HEK293 (cell line): Measurements from ENCODE around the gene CLPSL2.

ENCODE experiments used
- BCL11A ChIP-seq: fragments of 450-650 bp; formaldehyde crosslinking; IDR thresholded peaks from 2 replicates; pipeline ENCODE4 v1.5.1; 2016; ENCODE audit warnings: low read depth, missing biosample characterization, missing genetic modification characterization
- GFI1B ChIP-seq: fragments of 450-650 bp; formaldehyde crosslinking; IDR thresholded peaks from 2 replicates; pipeline ENCODE4 v1.5.1; 2016; ENCODE audit warnings: missing biosample characterization, missing genetic modification characterization
- GLI4 ChIP-seq: fragments of 450-650 bp; formaldehyde crosslinking; IDR thresholded peaks from 2 replicates; pipeline ENCODE4 v1.5.1; 2016; ENCODE audit warnings: missing biosample characterization, missing genetic modification characterization
- KLF10 ChIP-seq: fragments of 450-650 bp; IDR thresholded peaks from 2 replicates; pipeline ENCODE4 v1.5.1; 2018; ENCODE audit warnings: missing biosample characterization, mild to moderate bottlenecking, missing genetic modification characterization
- KLF9 ChIP-seq: fragments of 450-650 bp; formaldehyde crosslinking; IDR thresholded peaks from 2 replicates; pipeline ENCODE4 v1.5.1; 2016; ENCODE audit warnings: missing biosample characterization, missing genetic modification characterization, low read depth
- SALL2 ChIP-seq: fragments of 450-650 bp; formaldehyde crosslinking; IDR thresholded peaks from 2 replicates; pipeline ENCODE4 v1.5.0; 2017; ENCODE audit warnings: missing biosample characterization, mild to moderate bottlenecking, missing genetic modification characterization, borderline replicate concordance
- WT1 ChIP-seq: fragments of 450-650 bp; formaldehyde crosslinking; IDR thresholded peaks from 2 replicates; pipeline ENCODE4 v1.5.1; 2016; ENCODE audit warnings: missing biosample characterization, missing genetic modification characterization
- ZBTB20 ChIP-seq: fragments of 450-650 bp; formaldehyde crosslinking; IDR thresholded peaks from 2 replicates; pipeline ENCODE4 v1.5.1; 2016; ENCODE audit warnings: missing biosample characterization, missing genetic modification characterization
- ZBTB7A ChIP-seq: fragments of 450-650 bp; formaldehyde crosslinking; IDR thresholded peaks from 2 replicates; pipeline ENCODE4 v1.5.1; 2016; ENCODE audit warnings: low read depth, missing biosample characterization, missing genetic modification characterization
- ZFHX2 ChIP-seq: fragments of 450-650 bp; formaldehyde crosslinking; conservative IDR thresholded peaks from 2 replicates; pipeline ENCODE4 v1.5.1; 2016; ENCODE audit warnings: missing biosample characterization, missing genetic modification characterization
- ZFP37 ChIP-seq: fragments of 450-650 bp; formaldehyde crosslinking; IDR thresholded peaks from 2 replicates; pipeline ENCODE4 v1.5.1; 2016; ENCODE audit warnings: missing biosample characterization, missing genetic modification characterization
- ZNF10 ChIP-seq: fragments of 450-650 bp; formaldehyde crosslinking; IDR thresholded peaks from 2 replicates; pipeline ENCODE4 v1.5.1; 2017; ENCODE audit warnings: missing biosample characterization, missing genetic modification characterization
- ZNF133 ChIP-seq: fragments of 450-650 bp; formaldehyde crosslinking; IDR thresholded peaks from 2 replicates; pipeline ENCODE4 v1.5.1; 2016; ENCODE audit warnings: missing biosample characterization, missing genetic modification characterization
- ZNF140 ChIP-seq: fragments of 450-650 bp; formaldehyde crosslinking; IDR thresholded peaks from 2 replicates; pipeline ENCODE4 v1.5.1; 2016; ENCODE audit warnings: missing biosample characterization, missing genetic modification characterization
- ZNF146 ChIP-seq: fragments of 450-650 bp; formaldehyde crosslinking; IDR thresholded peaks from 2 replicates; pipeline ENCODE4 v1.5.1; 2016; ENCODE audit warnings: missing biosample characterization, missing genetic modification characterization
- ZNF155 ChIP-seq: fragments of 450-650 bp; formaldehyde crosslinking; IDR thresholded peaks from 2 replicates; pipeline ENCODE4 v1.5.1; 2016; ENCODE audit warnings: missing biosample characterization, missing genetic modification characterization
- ZNF174 ChIP-seq: fragments of 450-650 bp; formaldehyde crosslinking; IDR thresholded peaks from 2 replicates; pipeline ENCODE4 v1.5.0; 2017; ENCODE audit warnings: missing biosample characterization, mild to moderate bottlenecking, missing genetic modification characterization
- ZNF19 ChIP-seq: fragments of 450-650 bp; formaldehyde crosslinking; IDR thresholded peaks from 2 replicates; pipeline ENCODE4; 2016; ENCODE audit warnings: missing biosample characterization, missing genetic modification characterization, low read depth
- ZNF211 ChIP-seq: fragments of 450-650 bp; formaldehyde crosslinking; IDR thresholded peaks from 2 replicates; pipeline ENCODE4 v1.5.1; 2016; ENCODE audit warnings: low read depth, missing biosample characterization, missing genetic modification characterization
- ZNF214 ChIP-seq: fragments of 450-650 bp; formaldehyde crosslinking; IDR thresholded peaks from 2 replicates; pipeline ENCODE4 v1.5.1; 2017; ENCODE audit warnings: missing biosample characterization, mild to moderate bottlenecking, missing genetic modification characterization, borderline replicate concordance
- ZNF223 ChIP-seq: fragments of 450-650 bp; formaldehyde crosslinking; IDR thresholded peaks from 2 replicates; pipeline ENCODE4 v1.5.1; 2016; ENCODE audit warnings: missing biosample characterization, missing genetic modification characterization
- ZNF24 ChIP-seq: fragments of 450-650 bp; formaldehyde crosslinking; IDR thresholded peaks from 2 replicates; pipeline ENCODE4 v1.5.1; 2016; ENCODE audit warnings: missing biosample characterization, missing genetic modification characterization
- ZNF274 ChIP-seq, 2 experiments: fragments of 200-500 bp in 1 of 2; fragments of 450-650 bp in 1 of 2; sonication (Bioruptor generic) in 1 of 2; formaldehyde crosslinking in 1 of 2; IDR thresholded peaks; 2 replicates each; pipeline versions ENCODE4 v1.5.1 to v1.6.1; 2014 to 2016; ENCODE audit warnings: borderline replicate concordance in 1 of 2, inconsistent platforms in 1 of 2, low read length in 1 of 2, missing biosample characterization in 1 of 2, missing genetic modification characterization in 1 of 2
- ZNF292 ChIP-seq: fragments of 450-650 bp; formaldehyde crosslinking; IDR thresholded peaks from 2 replicates; pipeline ENCODE4 v1.5.1; 2016; ENCODE audit warnings: low read depth, missing biosample characterization, missing genetic modification characterization, borderline replicate concordance
- ZNF354C ChIP-seq: fragments of 450-650 bp; formaldehyde crosslinking; IDR thresholded peaks from 2 replicates; pipeline ENCODE4 v1.5.1; 2016; ENCODE audit warnings: missing biosample characterization, missing genetic modification characterization, low read depth, borderline replicate concordance
- ZNF426 ChIP-seq: fragments of 450-650 bp; formaldehyde crosslinking; IDR thresholded peaks from 2 replicates; pipeline ENCODE4 v1.5.1; 2017; ENCODE audit warnings: missing biosample characterization, missing genetic modification characterization, mild to moderate bottlenecking, inconsistent platforms, moderate library complexity
- ZNF48 ChIP-seq: fragments of 450-650 bp; formaldehyde crosslinking; IDR thresholded peaks from 2 replicates; pipeline ENCODE4 v1.5.1; 2016; ENCODE audit warnings: missing biosample characterization, missing genetic modification characterization
- ZNF548 ChIP-seq: fragments of 450-650 bp; formaldehyde crosslinking; IDR thresholded peaks from 2 replicates; pipeline ENCODE4 v1.5.1; 2016; ENCODE audit warnings: missing biosample characterization, missing genetic modification characterization
- ZNF555 ChIP-seq: fragments of 450-650 bp; formaldehyde crosslinking; conservative IDR thresholded peaks from 2 replicates; pipeline ENCODE4 v1.5.1; 2017; ENCODE audit warnings: missing biosample characterization, mild to moderate bottlenecking, missing genetic modification characterization, inconsistent platforms
- ZNF560 ChIP-seq: fragments of 450-650 bp; formaldehyde crosslinking; IDR thresholded peaks from 2 replicates; pipeline ENCODE4 v1.5.1; 2017; ENCODE audit warnings: missing biosample characterization, missing genetic modification characterization, borderline replicate concordance
- ZNF610 ChIP-seq: fragments of 450-650 bp; formaldehyde crosslinking; IDR thresholded peaks from 2 replicates; pipeline ENCODE4 v1.5.1; 2016; ENCODE audit warnings: missing biosample characterization, missing genetic modification characterization, borderline replicate concordance
- ZNF621 ChIP-seq: fragments of 450-650 bp; formaldehyde crosslinking; IDR thresholded peaks from 2 replicates; pipeline ENCODE4 v1.5.1; 2017; ENCODE audit warnings: missing biosample characterization, missing genetic modification characterization
- ZNF629 ChIP-seq: fragments of 450-650 bp; formaldehyde crosslinking; IDR thresholded peaks from 2 replicates; pipeline ENCODE4 v1.5.1; 2017; ENCODE audit warnings: missing biosample characterization, missing genetic modification characterization
- ZNF658 ChIP-seq: fragments of 450-650 bp; formaldehyde crosslinking; IDR thresholded peaks from 2 replicates; pipeline ENCODE4; 2016; ENCODE audit warnings: missing biosample characterization, missing genetic modification characterization
- ZNF660 ChIP-seq: fragments of 450-650 bp; IDR thresholded peaks from 2 replicates; pipeline ENCODE4 v1.5.1; 2018; ENCODE audit warnings: missing biosample characterization, mild to moderate bottlenecking, missing genetic modification characterization
- ZNF707 ChIP-seq: fragments of 450-650 bp; formaldehyde crosslinking; IDR thresholded peaks from 2 replicates; pipeline ENCODE4 v1.5.1; 2016; ENCODE audit warnings: missing biosample characterization, missing genetic modification characterization
- ZNF791 ChIP-seq: fragments of 450-650 bp; formaldehyde crosslinking; IDR thresholded peaks from 2 replicates; pipeline ENCODE4 v1.5.1; 2016; ENCODE audit warnings: missing biosample characterization, missing genetic modification characterization
- ZNF792 ChIP-seq: fragments of 450-650 bp; formaldehyde crosslinking; IDR thresholded peaks from 2 replicates; pipeline ENCODE4 v1.5.1; 2016; ENCODE audit warnings: missing biosample characterization, missing genetic modification characterization
- TF ChIP-seq, protein P1 (sequence below): fragments of 450-650 bp; formaldehyde crosslinking; IDR thresholded peaks from 2 replicates; pipeline ENCODE4 v1.5.0; 2017; ENCODE audit warnings: missing biosample characterization, missing genetic modification characterization, borderline replicate concordance
- TF ChIP-seq, protein P2 (sequence below): fragments of 450-650 bp; formaldehyde crosslinking; optimal IDR thresholded peaks from 2 replicates; pipeline ENCODE3; 2016; ENCODE audit warnings: missing biosample characterization, mild to moderate bottlenecking, missing genetic modification characterization

The CLPSL2 gene

DNA sequence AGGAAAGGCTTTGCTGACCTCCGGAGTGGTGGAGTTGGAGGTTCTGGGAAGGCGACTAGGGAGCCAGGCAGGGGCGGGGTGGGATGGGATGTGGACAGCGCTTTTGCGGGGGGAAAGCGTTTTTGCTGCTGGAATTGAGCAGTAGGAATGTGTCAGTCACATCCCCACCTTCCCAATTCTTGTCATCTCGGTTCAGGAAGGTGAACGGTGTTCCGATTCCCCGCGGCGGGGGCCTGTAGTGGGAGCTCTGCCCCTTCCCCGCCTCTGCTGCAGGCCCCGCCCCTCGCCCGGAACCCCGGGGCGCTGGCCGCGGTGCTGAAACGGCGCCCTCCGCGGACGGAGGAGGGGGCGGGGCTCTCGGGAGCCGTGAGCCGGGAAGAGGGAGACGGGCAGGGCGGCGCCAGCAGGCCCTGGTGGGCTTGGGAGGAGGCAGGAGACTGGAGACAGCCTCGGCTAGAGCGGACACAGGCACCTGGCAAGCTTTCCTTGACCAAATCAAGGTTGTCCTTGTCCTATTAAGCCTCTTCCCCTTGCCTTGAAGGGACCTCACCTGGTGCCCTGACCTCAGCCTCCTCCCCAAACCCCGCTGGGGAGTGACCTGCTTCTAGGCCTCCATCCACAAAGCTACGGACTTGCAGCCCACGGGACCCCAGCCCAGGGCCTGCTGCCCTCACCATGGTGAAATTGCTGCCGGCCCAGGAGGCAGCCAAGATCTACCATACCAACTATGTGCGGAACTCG is 28.8 kb downstream of the CLPSL2 start, which contains the start of gene LHFPL5 (continued):
- TF ChIP-seq ZBTB20 (tag by site-specific recombination) (no peak), ZNF223 (tag by site-specific recombination) (no peak), ZFP37 (tag by site-specific recombination) (no peak), ZNF133 (tag by site-specific recombination) (no peak), ZNF548 (no peak), ZNF155 (tag by site-specific recombination) (no peak), ZNF10 (tag by site-specific recombination) (no peak), ZNF211 (tag by site-specific recombination) (no peak), ZNF560 (tag by site-specific recombination) (no peak), ZNF146 (tag by site-specific recombination) (no peak), ZNF621 (no peak), ZNF791 (tag by site-specific recombination) (no peak), ZNF354C (no peak), ZFHX2 (tag by site-specific recombination) (peak; percentile 64), ZNF660 (no peak), ZNF214 (tag by site-specific recombination) (no peak), ZNF174 (no peak), ZNF48 (tag by site-specific recombination) (no peak), ZNF792 (tag by site-specific recombination) (no peak), ZNF274 (IDR thresholded peaks at IDR 0.05; ENCODE audit: low read length) (no peak), ZNF274 (tag by site-specific recombination; IDR thresholded peaks at IDR 0.05; ENCODE audit: borderline replicate concordance) (no peak), ZNF140 (tag by site-specific recombination) (no peak), SALL2 (tag by site-specific recombination) (no peak), GLI4 (tag by site-specific recombination) (no peak), ZNF292 (tag by site-specific recombination) (no peak), KLF10 (tag by site-specific recombination) (peak; percentile 58), ZNF629 (tag by site-specific recombination) (no peak), ZNF555 (tag by site-specific recombination) (no peak), ZNF707 (tag by site-specific recombination) (no peak), ZBTB7A (tag by site-specific recombination) (no peak), ZNF610 (tag by site-specific recombination) (no peak), ZNF24 (tag by site-specific recombination) (no peak), KLF9 (tag by site-specific recombination) (peak; percentile 94), ZNF426 (tag by site-specific recombination) (no peak), ZNF19 (tag by site-specific recombination) (no peak), WT1 (tag by site-specific recombination) (no peak), GFI1B (tag by site-specific recombination) (no peak), BCL11A (tag by site-specific recombination) (no peak), ZNF658 (tag by site-specific recombination) (no peak)
- TF ChIP-seq, protein P1, sequence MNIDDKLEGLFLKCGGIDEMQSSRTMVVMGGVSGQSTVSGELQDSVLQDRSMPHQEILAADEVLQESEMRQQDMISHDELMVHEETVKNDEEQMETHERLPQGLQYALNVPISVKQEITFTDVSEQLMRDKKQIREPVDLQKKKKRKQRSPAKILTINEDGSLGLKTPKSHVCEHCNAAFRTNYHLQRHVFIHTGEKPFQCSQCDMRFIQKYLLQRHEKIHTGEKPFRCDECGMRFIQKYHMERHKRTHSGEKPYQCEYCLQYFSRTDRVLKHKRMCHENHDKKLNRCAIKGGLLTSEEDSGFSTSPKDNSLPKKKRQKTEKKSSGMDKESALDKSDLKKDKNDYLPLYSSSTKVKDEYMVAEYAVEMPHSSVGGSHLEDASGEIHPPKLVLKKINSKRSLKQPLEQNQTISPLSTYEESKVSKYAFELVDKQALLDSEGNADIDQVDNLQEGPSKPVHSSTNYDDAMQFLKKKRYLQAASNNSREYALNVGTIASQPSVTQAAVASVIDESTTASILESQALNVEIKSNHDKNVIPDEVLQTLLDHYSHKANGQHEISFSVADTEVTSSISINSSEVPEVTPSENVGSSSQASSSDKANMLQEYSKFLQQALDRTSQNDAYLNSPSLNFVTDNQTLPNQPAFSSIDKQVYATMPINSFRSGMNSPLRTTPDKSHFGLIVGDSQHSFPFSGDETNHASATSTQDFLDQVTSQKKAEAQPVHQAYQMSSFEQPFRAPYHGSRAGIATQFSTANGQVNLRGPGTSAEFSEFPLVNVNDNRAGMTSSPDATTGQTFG: no peak
- TF ChIP-seq, protein P2, sequence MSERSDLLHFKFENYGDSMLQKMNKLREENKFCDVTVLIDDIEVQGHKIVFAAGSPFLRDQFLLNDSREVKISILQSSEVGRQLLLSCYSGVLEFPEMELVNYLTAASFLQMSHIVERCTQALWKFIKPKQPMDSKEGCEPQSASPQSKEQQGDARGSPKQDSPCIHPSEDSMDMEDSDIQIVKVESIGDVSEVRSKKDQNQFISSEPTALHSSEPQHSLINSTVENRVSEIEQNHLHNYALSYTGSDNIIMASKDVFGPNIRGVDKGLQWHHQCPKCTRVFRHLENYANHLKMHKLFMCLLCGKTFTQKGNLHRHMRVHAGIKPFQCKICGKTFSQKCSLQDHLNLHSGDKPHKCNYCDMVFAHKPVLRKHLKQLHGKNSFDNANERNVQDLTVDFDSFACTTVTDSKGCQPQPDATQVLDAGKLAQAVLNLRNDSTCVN: no peak
